ENCODE measurements around the gene CRYGC. TPM values are rescaled to one million over a fixed set of nuclear protein-coding genes. Genes with fewer than 3 reads are reported as not detected.
A peak's percentile ranks its signal among the peaks of the same experiment; 100 is the strongest.

Gene CRYGC
- total and polyA plus RNA-seq, 2 donors (not counting 3 experiments of a cell fraction or from before 2014, with no cell fraction given), result not detected

- Histone ChIP-seq H3K4me2 (ENCODE audit: insufficient read depth, low read length) (no peak overlapping the region), H3K4me1 (ENCODE audit: control insufficient read depth, extremely low read depth, insufficient read depth, low read length) (no peaks in the 10 kb centered on the region), H3K27ac (ENCODE audit: insufficient read depth, low read depth, low read length) (no peak overlapping the region), H2AFZ (ENCODE audit: low read depth, low read length) (peak overlapping the region; percentile 15), H3K4me3 (replicated peaks in 1 of 3; ENCODE audit: insufficient read depth in 1 of 3, low read depth in 1 of 3, low read length in 3 of 3) (no peak overlapping the region), H4K20me1 (replicated peaks; ENCODE audit: control insufficient read depth, extremely low read depth, insufficient read depth, low read length) (no peaks in the 10 kb centered on the region), H3K36me3 (ENCODE audit: control insufficient read depth in 2 of 2, extremely low read depth in 1 of 2, insufficient read depth in 2 of 2, low read length in 2 of 2) (no peaks in the 10 kb centered on the region), H3K9ac (replicated peaks; ENCODE audit: extremely low read depth, insufficient read depth, low read length) (no peak overlapping the region), H3K79me2 (ENCODE audit: control insufficient read depth, insufficient read depth, low read length) (no peaks in the 10 kb centered on the region), H3K27me3 (ENCODE audit: control insufficient read depth in 2 of 2, insufficient read depth in 2 of 2, low read length in 2 of 2) (no peaks in the 10 kb centered on the region), H3K9me1 (replicated peaks; ENCODE audit: control insufficient read depth, extremely low read depth, insufficient read depth, low read length) (no peaks in the 10 kb centered on the region), H3K9me3 (replicated peaks; ENCODE audit: control insufficient read depth, insufficient read depth, low read length) (no peaks in the 10 kb centered on the region)
- DNase-seq (ENCODE audit: low read depth, low spot score) (no peak), FAIRE-seq (no peak)
- no TSS peak for BruUV-seq (replicated peaks)
- intact Hi-C loops (cut with micrococcal nuclease), result loop anchor here (1.0 to 10.0 kb wide), 4 partner anchors 79 to 1155 kb away; no protein-coding TSS in a partner anchor
- no peak for TF ChIP-seq POLR2A (IDR thresholded peaks at IDR 0.05; ENCODE audit: low read depth, low read length)
- no peak for TF ChIP-seq MAX (IDR thresholded peaks at IDR 0.05; ENCODE audit: insufficient read depth, insufficient read length)
- TF ChIP-seq JUN (IDR thresholded peaks at IDR 0.05; ENCODE audit: borderline replicate concordance, insufficient read depth, insufficient read length, low read depth), result no peak
- no peak for TF ChIP-seq CTCF (IDR thresholded peaks at IDR 0.05; ENCODE audit: extremely low read depth in 1 of 2, insufficient read depth in 1 of 2, low read depth in 1 of 2, low read length in 2 of 2)
- ChIA-PET POLR2A (interaction anchor here (1.4 kb wide), 1 partner anchor 78 kb away, joined by 3 read pairs; the partner anchor contains the start of gene IDH1), CTCF (interaction anchor here (0.6 to 4.8 kb wide), 21 partner anchors 9 to 1155 kb away, joined by 3 to 90 read pairs (median 5); partner anchors contain the start of genes IDH1 and PIKFYVE)
- dilution Hi-C loops (cut with MboI; ENCODE audit: extremely low pct_ligation_motif_present, low sequenced_read_pairs), result no loop called here
These were observed 46.2 kb upstream of the CRYGC start for GRCh38 chr2:208175840-208176153.
